NCI-H2196 treated with DMSO at 0.1 percent for 48 hours (cell line): ENCODE data around the gene CRIM1.
"Not testable (repeated sequence)": the region's sequence is repeated elsewhere in the genome, so short reads cannot be mapped to it uniquely, and the experiment has no call there.

ENCODE experiments used
- DNase-seq: peaks from one replicate; lab custom pipeline; 2025; ENCODE audit not compliant: unreplicated experiment; lab: John Stamatoyannopoulos, UW

The CRIM1 gene

DNA sequence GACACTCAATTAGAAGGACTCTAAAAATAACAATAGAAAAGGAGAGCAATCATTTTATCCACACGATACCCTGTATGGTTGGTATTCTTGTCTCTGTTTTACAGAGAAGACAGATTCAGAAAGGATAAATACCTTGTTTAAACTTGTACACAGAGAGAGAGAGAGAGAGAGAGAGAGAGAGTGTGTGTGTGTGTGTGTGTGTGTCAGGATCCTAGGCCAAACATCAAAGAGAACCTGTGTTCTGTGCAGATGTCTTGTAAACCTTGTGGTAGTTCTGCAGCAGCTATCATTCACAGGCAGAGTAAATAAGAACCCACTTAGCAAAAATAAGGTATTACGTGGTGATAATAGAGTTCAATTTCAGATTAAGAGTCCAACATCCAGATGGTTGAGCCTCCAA is 4.3 kb upstream of the CRIM1 start:
- DNase-seq, result no peak

DNA sequence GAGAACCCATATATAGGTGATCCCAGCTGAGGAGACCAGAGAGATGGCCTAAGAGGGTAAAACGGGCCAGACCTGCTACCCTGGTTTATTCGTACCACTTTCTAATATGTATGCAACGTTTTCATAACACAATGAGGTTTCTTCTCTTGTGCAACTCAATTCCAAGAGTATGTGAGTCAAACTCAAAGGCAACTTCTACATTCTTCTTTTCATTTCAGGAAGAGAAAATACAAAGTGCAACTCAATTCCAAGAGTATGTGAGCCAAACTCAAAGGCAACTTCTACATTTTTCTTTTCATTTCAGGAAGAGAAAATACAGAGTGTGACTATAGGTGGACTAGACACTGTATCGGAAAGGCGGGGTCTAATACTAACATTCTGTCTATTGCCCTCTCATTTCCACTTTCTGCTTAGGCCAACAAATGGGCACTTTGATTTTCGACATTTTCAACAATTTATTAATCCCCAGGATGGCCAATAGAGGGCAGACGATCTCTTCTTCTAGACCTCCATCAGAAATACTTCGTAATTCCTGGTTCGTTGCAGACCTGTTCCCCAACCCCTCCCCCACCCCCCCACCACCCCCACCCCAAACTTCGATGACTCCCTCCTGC is 3.7 kb upstream of the CRIM1 start:
- peak; percentile 31 for DNase-seq

DNA sequence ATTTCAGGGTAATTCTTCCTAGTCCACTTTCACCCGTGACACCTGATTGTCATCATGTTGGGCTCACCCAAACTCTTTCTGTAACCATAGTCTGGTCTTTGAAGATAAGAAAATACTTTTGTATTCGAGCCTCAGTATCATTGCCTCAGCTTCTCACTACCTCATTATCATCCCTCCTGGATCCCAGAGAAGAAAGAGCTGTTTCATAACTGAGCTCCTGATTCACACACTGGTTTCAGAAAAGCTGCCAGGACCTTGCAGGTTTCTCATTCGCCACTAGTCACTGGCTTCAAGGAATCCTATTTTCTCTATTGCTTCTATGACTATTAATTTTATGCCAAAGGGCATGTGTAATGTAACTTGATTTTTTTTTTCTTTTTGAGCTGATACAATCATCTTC is 2.9 kb upstream of the CRIM1 start:
- no peak for DNase-seq

DNA sequence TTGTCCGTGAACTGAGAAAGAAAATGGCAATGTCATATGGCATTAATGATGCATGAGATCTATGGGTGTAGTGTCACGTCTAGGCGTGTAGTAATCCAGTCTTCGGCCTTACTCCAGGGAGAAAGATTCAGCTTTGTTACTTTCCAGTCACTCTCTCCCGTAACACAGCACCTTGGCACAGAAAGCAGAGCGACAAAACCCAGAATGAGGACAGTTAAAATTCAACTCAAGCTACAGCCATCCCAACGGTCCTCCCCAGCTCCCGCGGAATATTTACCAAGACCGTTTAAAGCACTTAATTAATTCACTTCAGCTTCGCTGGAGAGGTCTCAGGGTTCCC is 797 bp upstream of the CRIM1 start:
- no peak for DNase-seq

DNA sequence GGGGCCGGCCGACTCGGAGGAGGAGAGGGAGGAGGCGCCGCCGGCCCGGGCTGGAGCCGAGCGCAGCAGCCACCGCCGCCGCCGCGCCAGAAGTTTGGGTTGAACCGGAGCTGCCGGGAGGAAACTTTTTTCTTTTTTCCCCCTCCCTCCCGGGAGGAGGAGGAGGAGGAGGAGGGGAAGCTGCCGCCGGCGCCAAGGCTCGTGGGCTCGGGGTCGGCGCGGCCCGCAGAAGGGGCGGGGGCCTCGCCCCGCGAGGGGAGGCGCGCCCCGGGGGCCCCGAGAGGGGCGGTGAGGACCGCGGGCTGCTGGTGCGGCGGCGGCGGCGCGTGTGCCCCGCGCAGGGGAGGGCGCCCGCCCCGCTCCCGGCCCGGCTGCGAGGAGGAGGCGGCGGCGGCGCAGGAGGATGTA is 316 bp downstream of the CRIM1 start:
- DNase-seq, result no peak

DNA sequence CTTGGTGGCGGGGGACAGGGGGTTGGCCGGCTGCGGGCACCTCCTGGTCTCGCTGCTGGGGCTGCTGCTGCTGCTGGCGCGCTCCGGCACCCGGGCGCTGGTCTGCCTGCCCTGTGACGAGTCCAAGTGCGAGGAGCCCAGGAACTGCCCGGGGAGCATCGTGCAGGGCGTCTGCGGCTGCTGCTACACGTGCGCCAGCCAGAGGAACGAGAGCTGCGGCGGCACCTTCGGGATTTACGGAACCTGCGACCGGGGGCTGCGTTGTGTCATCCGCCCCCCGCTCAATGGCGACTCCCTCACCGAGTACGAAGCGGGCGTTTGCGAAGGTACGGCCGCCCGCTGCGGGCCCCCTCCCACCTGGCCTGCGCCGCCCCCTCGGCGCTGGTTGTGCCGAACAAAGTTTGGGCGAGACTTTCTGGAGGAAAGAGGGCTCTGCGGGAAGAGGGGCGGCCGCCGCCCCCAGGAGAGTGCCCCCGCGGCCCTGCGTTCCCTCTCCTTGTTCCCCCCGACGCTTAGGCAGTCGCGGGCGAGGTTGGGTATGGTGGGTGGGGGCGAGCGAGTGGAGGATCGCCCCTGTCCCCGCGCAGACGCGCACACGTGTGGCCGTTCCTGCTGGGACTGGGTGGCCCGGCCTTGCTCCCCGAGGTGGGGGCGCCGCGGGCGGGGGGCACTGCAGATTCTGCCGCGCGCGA is 866 bp downstream of the CRIM1 start:
- no peak for DNase-seq

DNA sequence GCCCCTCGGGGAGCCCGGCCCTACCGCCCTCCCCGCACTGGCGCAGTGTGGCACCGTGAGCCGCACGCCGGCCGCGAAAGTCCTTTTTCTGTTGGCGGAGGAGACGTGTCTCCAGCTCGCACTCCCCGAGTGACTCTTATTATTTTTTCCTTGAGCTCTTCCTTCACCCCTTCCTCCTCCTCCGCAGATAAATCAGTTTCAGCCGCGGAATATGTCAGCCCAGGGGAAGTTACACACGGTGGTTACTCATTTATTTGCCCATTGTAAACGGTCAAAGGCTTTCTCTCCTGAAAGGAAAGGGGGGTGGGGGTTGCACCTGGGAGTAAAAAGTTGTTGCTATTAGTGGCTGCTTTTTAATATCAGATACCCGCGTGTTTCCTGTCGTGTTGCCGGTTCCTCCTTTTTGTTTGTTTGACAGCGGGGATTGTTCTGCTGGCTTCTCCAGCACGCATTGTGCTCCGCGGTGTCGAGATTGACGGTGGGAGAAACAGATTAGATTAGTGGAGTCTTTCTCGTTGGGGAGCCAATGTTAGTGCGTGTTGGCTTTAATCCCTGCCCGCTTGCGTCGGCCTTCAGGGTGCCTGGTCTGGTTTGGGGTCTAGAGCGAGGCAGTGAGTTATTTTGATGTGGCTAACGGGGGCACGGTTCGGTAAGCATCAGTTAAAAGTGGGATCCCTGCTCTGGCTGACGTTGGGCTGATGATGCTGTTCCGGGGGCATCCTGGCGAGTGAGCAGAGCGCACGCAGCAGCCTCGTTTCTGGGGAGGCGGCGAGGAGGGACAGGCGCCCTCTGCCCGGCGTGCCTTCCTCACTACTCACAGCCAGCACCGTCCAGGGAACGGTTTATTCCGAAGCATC is 1.6 kb downstream of the CRIM1 start:
- no peak for DNase-seq

DNA sequence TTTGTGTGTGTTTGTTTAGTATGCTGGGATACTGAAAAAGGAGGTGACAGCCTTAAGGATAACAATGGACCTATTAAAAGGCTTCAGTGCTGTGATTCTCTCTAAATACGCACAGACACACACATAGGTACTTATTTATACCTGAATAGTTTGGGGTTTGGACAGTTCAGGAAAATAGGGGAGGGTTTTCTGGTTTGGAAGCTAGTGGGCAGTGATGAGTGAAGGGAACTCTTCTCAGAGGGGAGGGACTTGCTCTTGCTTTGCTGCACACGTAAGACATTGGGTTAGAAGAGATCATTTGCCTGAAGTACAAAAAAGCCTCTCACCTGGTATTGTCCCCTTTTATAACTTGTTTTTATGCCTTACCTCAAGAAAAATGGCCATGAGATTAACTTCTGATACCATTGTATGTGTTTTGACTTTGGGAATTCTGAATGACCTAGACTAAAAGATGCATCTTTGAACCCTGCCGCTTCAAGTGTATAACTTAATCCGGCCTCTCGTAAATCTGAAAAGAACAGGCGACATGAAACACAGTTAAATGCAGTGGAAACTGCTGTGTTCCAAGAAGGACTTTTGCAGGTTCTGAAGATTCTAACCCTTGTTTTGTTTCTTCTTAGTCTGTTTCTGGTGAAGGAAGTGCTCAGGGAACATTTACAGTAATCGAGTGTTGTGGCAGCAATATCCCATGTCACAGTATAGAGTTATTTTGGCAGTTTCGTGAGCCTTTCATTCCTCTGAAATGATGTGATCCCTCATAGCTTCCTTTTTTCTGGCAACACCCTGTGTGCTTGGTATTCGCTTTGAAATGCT is 2.5 kb downstream of the CRIM1 start:
- DNase-seq, result no peak

DNA sequence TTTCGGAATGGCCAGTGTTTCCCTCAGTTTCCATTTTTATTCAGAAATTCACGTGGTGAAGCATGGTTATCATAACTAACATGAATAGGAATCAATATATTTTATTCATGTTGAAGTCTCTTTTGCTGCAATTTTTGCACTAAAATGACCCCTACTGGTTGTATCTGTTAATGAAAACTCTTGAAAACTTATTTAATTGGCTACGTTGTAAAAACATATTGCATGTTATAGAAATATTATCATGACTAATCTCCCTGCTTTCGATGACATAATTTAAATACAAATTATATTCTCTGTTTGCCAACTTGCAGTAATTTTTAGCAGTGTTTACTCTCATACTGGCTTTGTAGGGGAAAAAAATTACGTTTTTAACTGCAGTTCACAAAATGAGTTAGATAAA is 3.5 kb downstream of the CRIM1 start:
- no peak for DNase-seq

DNA sequence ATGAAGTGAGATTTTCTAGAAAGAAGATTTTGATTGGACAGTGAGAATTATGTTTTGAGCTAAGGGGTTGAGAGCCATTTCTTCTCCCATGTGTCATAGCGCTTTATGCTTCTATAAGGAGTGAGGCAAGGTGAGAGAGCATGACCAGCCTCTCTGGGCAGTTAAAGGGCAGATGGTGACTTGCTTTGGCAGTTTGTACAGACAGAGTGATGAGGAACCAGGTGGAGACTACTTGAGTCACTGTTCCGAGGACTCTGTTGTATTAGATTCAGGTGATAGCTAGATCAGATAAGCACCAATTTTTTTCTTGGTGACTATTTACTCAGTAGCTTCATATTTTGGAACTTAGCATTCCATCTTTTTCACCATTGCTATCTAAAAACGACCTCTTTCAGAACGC is 4.5 kb downstream of the CRIM1 start:
- DNase-seq, result no peak

DNA sequence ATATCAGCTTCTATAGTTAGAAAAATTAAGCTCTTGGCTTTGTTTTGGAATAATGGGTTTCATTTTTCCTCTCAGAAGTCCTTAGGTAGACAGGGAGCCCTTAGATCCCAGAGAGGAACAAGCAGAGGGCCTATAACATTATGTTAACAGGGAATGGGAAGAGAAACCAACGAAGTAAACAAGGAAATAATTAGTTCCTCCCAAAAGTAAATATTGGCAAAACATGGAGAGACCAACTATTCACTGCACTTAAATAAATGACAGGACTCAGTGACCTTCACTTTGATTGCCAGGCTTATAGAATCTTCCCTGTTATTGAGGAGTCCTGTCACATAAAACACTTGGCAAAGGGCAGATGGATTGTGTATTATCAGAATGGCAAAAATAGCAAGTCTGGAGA is 5.3 kb downstream of the CRIM1 start:
- no peak for DNase-seq

DNA sequence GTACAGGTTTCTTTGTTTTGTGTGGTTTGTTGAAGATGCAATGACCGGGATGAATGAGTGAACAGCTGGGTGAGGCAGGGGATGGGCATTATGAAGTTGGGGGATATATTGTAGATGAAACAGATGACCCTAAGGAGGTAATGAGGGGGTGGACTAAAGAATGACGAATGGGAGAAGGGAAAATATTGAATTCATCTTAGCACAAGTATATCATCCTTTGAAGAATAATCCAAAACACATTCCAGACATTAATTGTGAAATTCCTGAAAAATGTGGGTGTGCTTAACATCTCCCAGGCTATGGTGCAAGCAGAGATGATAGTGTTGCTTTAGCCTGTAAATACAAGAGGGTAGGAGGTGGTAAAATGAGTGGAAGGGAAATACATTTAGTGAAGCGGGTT is 5.8 kb downstream of the CRIM1 start:
- no peak for DNase-seq

DNA sequence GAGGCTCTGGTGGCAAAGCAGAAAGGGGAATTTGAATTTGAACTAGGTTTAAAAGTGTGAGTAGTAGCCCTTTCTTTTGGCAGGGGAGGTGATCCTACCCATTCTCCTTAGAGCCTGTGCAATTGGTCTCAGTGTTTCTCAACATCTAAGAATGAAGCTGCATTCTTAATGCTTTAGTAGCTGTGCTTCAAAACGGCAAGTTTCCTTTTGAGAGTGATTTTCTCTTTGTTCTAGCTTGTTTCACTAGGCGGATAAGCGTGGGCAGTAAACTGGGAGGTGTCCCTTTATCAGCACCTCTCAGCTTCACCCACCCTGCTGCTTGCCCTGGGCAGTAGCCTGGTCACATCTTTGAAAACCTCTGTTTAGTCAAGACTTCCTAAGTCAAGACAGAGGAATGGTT is 6.7 kb downstream of the CRIM1 start:
- DNase-seq, result no peak

DNA sequence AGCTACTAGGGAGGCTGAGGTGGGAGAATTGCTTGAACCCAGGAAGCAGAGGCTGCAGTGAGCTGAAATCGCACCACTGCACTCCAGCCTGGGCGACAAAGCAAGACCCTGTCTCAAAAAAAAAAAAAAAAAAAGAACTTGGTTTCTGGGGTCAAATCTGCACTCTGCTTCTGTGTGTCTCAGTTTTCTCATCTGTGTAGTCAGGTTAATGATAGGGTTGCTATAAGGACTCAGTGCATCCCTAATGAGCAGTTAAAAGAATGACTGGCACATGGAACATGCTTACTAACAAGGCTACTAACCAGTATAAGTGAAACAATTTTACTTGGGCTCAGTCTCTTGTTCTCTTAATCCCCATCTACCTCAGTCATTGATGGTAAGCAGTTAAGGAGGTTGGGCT is 7.5 kb downstream of the CRIM1 start:
- DNase-seq, result not testable (repeated sequence)

DNA sequence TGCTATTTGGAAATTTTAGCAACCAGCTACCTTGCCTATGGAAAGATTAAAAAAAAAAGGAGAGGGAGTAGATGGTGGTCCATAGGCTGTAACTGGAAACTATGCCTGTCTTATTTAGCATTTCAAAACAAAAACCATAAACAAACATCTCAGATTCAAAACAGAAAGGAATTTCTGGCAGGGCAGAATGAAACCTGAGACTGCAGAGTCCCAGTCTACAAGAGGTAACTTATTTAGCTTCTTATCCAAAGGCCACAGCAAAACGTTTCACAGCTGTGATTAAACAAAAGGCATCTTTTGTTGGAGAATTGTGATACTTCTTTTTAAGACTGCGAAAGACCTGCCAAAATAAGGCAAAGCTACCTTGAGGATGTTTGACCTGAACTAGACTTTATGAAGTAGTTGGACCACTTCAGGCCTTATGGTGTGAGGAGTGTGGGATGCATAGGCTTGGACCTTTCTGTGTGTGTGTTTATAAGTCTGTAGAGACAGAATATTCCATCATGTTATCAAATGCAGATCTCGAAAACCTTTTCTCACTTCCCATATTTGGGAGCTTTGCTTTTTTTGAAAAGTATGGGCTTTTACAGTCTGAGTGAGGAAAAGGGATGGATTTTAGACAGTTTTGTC is 11.0 kb downstream of the CRIM1 start:
- DNase-seq, result no peak

DNA sequence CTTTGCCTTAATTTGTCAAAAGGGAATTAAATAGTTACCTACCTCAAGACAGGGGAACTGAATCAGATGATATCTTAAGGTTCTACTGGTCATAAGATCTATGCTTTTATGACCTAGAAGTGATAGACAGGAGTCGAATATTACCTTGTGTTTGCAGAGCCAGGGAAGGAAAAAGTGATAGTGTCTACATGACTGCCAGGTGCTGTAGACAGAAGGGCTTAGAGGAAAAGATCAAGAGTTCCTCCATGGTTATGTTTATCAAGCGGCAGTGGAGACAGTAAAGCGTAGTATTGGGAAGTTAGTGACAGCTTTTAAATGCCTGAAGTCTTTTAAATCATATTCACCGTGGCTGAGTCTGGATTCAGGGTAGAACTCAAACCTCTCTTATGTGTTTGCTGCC is 11.9 kb downstream of the CRIM1 start:
- DNase-seq, result no peak

DNA sequence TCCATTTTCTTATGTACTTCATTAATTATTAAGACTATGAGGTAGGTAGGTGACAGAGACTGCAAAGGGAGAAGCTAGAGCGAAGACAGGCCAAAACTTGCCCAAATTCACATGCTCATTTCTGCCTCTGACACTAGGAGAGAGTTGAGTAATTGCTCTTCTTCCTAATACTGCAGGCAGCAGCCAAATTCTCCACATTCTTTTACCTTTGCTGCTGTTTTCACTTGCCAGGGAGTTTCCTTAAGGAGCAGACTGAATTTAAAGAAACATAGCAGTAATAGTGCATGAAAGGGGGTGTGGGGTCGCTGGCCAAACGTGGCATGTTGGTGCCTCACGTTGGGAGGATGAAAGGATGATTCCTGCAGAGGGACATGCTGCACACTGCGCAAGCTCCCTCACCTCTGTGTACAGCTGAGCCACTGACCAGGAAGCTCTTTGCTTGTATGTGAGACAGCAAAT is 12.3 kb downstream of the CRIM1 start:
- no peak for DNase-seq

DNA sequence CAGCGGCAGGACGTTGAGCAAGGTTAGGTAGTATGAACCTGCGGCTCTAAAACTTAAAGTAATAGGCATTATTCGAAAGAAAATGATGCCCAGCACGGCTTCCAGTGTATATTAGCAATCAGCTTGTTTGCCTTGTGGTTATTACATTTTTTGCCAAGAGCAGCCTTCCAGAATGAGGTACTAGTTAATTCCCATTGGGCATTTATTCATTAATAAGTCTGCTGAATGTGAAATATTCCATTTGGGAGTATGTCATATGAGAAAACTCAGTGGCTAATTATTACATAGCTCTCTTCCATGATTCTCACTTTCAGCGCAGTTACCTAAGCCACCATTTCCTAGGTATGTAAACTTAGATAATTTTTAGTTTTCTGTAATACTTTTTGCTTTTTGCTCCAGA is 12.9 kb downstream of the CRIM1 start:
- no peak for DNase-seq

DNA sequence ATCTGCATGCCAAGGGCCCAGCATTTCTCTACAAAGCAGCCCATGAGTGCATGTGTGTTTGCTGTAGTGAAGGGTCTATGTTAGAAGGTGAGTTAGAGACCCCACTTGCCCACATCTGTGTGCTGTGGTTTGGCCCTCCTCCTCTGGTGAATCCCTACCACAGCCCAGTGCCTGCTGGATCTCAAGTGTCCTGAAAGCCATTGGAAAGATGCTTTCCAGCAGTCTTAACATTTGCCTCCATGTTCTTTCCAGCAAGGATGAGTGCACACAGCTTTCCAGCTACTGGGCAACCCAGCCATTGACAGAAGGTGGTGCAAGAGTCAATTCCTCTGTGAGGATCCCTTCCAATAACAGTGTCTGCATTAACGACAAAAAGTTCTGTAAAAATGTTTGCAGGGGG is 13.6 kb downstream of the CRIM1 start:
- no peak for DNase-seq

DNA sequence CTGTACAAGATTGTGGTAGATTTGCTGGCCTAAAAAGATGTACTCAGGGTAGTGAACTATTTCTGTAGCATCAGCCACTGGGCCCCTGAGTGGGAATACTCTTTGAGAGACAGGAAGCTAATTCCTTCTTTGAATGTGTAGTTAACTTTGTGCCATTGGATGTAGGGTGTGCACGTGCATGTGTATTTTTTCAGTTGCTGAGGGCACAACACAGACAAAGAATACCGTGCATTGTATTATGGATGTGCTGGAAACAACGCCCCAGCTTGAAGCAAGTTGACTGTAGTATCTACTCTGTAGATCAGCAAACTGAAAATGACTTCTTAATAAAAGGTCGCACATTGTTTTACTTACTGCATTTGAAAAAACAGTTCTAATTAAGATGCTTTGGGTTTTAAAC is 14.1 kb downstream of the CRIM1 start:
- DNase-seq, result no peak

DNA sequence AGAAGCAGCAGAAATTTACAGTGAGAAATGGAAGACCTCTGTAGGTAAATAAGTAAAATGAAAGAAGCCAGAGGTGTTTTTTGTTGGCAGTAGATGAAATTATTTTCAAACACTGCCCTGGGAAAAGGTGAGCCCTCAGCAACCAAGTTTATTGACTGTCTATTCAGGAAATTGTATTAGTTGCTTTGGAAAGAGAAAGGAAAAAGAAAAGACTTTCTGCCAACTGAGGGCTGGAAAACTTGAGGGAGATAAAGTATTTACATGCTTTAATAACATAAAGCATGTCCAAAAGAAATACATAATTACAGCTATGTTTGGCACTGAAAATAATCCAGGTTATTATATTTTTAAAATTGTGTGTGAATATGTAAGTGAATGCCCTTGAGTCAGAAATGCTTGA is 14.7 kb downstream of the CRIM1 start:
- DNase-seq, result no peak
